HFF-Myc (cell line): ENCODE results near the gene RABGEF1.
"Not testable (repeated sequence)": the region's sequence is repeated elsewhere in the genome, so short reads cannot be mapped to it uniquely, and the experiment has no call there.

ENCODE experiments used
- DNase-seq: peaks from one replicate; pipeline ENCODE4 v3.0.0-alpha.2; 2011; ENCODE audit warnings: low read depth; ENCODE audit errors: extremely low read depth
- H3K4me3 ChIP-seq: replicated peaks from 2 replicates; pipeline ENCODE4 v1.5.1; 2011; ENCODE audit warnings: low read depth, mild to moderate bottlenecking, control low read depth, low read length
- TF ChIP-seq, protein P1 (sequence below): IDR thresholded peaks from 2 replicates; pipeline ENCODE4 v1.5.1; 2012; ENCODE audit warnings: mild to moderate bottlenecking, low read depth, low read length, control low read depth; ENCODE audit errors: missing control alignments

The RABGEF1 gene

DNA sequence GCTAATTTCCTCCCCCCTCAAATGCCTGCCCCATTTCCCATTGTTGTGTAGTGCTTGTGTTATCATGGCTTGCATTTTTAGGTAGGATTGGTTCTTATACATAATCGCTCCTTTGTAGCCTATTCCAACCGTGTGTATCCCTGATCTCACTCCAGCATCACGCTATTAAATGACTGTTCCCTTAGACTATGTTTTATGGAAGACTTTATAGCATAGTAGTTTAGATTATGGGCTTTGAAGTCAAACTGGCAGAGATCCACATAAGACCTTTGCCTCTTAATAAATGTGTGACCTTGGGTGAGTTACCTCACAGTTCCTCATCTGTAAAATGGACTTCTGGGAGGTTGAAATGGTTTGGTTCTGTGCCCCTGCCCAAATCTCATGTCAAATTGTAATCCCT, 5.4 kb upstream of the RABGEF1 start:
- no peak for DNase-seq
- TF ChIP-seq, protein P1, sequence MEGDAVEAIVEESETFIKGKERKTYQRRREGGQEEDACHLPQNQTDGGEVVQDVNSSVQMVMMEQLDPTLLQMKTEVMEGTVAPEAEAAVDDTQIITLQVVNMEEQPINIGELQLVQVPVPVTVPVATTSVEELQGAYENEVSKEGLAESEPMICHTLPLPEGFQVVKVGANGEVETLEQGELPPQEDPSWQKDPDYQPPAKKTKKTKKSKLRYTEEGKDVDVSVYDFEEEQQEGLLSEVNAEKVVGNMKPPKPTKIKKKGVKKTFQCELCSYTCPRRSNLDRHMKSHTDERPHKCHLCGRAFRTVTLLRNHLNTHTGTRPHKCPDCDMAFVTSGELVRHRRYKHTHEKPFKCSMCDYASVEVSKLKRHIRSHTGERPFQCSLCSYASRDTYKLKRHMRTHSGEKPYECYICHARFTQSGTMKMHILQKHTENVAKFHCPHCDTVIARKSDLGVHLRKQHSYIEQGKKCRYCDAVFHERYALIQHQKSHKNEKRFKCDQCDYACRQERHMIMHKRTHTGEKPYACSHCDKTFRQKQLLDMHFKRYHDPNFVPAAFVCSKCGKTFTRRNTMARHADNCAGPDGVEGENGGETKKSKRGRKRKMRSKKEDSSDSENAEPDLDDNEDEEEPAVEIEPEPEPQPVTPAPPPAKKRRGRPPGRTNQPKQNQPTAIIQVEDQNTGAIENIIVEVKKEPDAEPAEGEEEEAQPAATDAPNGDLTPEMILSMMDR = no peak
- no peak overlapping the region for H3K4me3 ChIP-seq

GRCh38 chr7:66735850-66736249, 4.7 kb upstream of the RABGEF1 start:
- TF ChIP-seq, protein P1 = no peak
- H3K4me3 ChIP-seq = no peak overlapping the region
- DNase-seq = no peak

GRCh38 chr7:66736892-66737291, 3.6 kb upstream of the RABGEF1 start:
- TF ChIP-seq, protein P1 = no peak
- no peak for DNase-seq
- no peak overlapping the region for H3K4me3 ChIP-seq

- TF ChIP-seq, protein P1 = no peak
- no peak for DNase-seq
Measured at GRCh38 chr7:66737667-66738066, 2.9 kb upstream of the RABGEF1 start.

DNA sequence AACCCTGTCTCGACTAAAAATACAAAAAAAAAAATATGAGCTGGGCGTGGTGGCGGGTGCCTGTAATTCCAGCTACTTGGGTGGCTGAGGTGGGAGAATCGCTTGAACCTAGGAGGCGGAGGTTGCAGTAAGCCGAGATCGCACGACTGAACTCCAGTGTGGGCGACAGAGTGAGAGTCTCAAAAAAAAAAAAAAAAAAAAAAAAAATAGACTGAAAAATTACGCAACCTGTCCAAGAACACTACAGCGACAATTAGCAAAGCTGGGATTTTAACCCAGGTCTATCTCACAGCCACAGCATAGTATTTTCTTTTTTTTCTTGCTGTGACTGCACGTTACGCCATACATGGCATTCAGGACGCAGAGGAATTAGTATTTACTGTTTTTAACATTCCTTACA, 1.1 kb upstream of the RABGEF1 start:
- TF ChIP-seq, protein P1 = no peak
- peak overlapping the region; percentile 67 for H3K4me3 ChIP-seq
- no peak for DNase-seq

More at GRCh38 chr7:66737667-66738066, 2.9 kb upstream of the RABGEF1 start:
- no peak overlapping the region for H3K4me3 ChIP-seq

DNA sequence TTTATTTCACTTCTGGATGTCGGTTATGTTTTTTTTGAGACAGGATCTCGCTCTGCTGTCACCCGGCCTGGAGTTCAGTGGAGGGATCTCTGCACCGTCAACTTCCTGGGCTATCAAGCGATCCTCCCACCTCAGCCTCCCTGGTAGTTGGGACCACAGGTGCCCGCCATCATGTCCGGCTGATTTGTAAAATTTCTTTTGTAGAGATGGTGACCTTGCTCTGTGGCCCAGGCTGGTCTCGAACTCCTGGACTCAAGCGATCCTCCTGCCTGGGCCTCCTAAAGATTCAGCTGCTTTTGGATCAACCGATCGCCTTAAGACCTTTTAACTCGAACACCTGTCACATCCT, 606 bp upstream of the RABGEF1 start:
- TF ChIP-seq, protein P1 = no peak
- no peak for DNase-seq

GRCh38 chr7:66740980-66741709, 612 bp downstream of the RABGEF1 start:
- not testable (repeated sequence) for DNase-seq
- H3K4me3 ChIP-seq = peak overlapping the region; percentile 67

More for the DNA sequence above, 606 bp upstream of the RABGEF1 start:
- peak overlapping the region; percentile 67 for H3K4me3 ChIP-seq
